Measurements from ENCODE around the gene MOV10. TPM values are rescaled to one million over a fixed set of nuclear protein-coding genes. Genes with fewer than 3 reads are reported as not detected.

MOV10 gene
- total and polyA plus RNA-seq, 2 of the 8 experiments (the other 6 are each of a cell fraction or from before 2014, with no cell fraction given), result 57.3 to 109 TPM

DNA sequence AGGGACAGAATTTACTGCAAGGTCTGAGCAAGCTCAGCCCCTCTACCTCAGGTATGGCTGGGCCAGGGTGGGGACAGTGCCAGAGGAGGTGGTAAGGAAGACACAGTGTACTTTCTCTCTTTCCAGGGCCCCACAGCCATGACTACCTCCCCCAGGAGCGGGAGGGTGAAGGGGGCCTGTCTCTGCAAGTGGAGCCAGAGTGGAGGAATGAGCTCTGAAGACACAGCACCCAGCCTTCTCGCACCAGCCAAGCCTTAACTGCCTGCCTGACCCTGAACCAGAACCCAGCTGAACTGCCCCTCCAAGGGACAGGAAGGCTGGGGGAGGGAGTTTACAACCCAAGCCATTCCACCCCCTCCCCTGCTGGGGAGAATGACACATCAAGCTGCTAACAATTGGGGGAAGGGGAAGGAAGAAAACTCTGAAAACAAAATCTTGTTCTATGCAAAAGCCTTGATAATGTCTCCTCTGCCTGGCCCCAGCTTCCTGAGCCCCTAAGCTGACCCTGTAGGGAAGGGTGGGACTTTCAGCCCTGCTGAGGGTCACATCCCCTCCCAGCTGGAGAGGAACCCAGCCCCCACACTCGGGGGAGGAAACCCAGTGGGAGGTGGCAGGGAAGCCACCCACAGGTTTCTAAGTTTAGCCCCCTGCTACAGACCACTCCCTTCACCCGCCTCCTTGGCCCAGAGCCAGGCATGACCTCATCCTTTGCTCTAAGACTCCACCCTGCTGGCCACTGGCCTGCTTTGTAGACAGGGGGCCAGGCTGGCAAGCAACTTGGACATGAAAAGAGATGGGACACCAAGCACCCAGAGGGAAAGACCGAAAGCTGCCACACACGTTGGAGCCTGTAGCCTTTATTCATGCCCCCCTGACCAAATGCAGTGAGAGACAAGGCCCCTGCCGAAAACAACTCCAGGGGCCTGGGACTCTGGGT lies 26.1 kb downstream of the MOV10 start (continued):
- TF ChIP-seq CHD1 (IDR thresholded peaks at IDR 0.05; ENCODE audit: low read depth, low read length) (no peak), CBX5 (IDR thresholded peaks at IDR 0.05; ENCODE audit: low read depth, low read length) (no peak), SIN3A (conservative IDR thresholded peaks at IDR 0.05 in 1 of 2, IDR thresholded peaks at IDR 0.05 in 1 of 2; ENCODE audit: low read depth in 1 of 2, low read length in 2 of 2) (no peak), POLR2AphosphoS5 (IDR thresholded peaks at IDR 0.05; ENCODE audit: low read depth, low read length) (peak; percentile 85)
